ENCODE measurements around the gene DGKH.

GRCh38 chr13:42223681-42224080, 175.2 kb downstream of the DGKH start:
- TF ChIP-seq POLR2A (IDR thresholded peaks at IDR 0.05) (no peak), CTCF (IDR thresholded peaks at IDR 0.05) (no peak)
